GM18511 (cell line): ENCODE measurements around the gene LRFN4.

Experiments used
- ATAC-seq: cut with Tn5 transposase; IDR thresholded peaks from one replicate; pipeline ENCODE4 v1.9.1; 2021; ENCODE audit warnings: mild to moderate bottlenecking, moderate library complexity; ENCODE audit not compliant: unreplicated experiment

Gene LRFN4

DNA sequence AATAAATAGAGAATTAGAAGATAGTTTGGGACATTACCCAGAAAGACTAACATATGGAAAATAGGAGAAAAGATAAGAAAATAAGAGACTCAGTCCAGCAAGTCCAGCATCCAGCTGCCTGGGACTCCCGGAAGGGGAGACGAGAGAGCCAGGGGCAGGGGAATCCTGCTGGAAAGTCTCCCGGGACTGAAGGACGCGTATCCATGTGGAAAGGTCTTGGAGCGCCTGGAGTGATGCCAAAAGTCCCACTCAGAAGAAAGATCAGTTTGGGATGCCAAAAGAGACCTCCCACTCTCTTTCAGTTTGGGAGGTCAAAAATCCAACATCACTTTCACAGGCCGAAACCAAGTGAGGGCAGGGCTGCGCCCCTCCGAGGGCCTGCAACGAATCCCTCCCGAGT lies 30.7 kb downstream of the LRFN4 start:
- no peak for ATAC-seq

DNA sequence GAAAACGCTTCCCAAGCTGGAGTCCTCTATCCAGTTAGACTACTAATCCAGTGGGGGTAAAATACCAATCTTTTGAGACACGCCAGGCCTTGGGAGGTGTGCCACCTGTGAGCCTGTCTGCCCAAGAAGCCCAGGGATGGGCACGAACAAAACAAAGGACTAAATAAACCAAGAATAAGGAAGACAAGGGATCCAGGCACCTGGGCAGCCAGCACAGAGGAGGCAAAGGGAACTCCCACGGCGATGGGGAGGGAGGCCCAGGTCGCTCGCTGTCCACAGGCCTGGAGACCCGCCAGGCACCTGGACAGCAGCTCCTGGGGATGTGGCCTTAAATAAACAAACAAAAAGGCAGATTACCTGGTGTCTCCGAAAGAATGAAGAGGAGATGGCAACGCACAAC lies 31.4 kb downstream of the LRFN4 start:
- no peak for ATAC-seq

DNA sequence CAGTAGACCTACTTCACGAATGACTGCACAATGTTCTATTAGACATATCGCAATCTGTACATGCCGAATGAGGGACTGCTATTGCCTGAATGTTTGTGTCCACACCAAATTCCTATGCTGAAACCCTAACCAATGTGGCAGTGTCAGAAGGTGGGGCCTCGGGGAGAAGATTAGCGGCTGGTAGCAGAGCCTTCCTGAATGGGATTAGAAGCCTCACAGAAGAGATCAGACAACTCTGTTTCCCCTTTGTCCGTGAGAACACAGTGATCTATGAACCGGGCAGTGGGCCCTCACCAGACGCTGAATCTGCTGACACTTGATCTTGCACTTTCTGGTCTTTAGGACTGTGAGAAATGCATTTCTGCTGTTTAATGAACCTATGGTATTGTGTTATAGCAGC lies 33.1 kb downstream of the LRFN4 start:
- ATAC-seq = no peak

DNA sequence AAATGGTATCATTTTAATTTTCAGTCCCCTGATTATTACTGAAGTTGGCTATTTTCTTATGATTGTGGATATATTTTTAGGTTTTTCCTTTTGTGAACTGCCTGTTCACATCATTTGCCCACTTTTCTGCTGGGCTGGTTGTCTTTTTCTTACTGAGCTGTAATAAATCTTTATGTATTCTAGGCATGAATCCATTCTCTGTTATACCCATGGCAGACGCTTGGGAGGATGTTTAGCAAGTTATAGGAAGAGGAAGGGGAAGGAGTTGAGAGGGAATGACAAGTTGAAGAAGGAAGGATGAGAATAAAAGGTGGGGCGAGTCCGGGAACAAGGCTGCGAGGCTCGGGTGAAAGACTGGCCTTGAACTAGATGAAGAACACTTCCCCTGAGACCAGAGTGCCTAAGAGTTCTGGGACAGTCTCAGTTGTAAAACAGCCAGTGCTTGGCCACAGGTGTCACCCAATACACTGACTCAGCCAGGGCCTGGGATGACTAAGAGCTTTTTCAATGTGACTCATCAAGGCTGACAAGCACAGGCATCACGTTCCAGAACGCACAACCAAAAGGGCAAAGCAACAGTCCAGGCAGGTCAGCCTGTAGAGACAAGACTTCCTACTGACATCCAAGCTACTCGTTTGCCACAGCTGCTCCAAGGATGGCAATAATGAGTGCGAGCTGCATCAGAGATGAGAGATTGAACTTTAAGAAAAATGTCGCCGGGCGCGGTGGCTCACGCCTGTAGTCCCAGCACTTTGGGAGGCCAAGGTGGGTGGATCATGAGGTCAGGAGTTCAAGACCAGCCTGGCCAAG lies 35.2 kb downstream of the LRFN4 start:
- ATAC-seq = peak; percentile 93

DNA sequence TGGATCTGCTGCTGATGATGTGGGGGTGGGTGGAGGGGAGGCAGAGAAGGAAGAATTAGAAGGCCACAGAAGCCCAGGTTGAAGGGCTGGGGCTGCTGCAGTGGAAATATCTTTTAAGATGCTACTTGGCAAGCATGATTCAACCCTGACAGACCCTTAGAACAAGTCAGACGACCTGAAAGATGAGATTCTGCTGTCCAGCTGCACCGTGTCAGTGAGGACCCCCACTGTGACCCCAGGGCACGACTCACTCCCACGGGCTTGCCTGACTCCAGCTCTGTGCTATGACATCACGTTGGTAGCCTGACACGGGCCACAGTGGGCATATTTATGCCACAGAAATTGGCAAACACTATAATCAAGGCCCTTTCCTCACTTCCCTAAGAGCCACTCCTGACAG lies 36.0 kb downstream of the LRFN4 start:
- ATAC-seq = no peak

DNA sequence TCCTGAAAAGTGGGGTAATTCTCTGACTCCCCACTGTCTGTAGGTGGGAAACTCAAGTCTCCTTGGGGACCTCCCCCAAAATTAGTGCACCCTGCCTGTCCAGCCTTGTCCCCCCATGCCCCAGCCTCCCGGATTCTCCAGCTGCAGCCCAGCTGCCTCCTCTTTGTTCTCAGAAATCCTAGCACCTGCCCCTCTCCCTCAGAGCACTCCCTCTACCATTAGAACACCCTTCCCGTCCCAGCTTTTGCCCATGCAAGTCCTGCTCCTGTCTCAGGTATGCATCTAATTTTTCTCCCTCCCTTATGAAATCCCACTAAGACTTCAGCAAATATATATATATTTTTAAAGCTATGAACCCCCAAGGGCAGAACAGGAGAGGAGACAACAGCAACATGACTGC lies 37.3 kb downstream of the LRFN4 start:
- ATAC-seq = no peak

DNA sequence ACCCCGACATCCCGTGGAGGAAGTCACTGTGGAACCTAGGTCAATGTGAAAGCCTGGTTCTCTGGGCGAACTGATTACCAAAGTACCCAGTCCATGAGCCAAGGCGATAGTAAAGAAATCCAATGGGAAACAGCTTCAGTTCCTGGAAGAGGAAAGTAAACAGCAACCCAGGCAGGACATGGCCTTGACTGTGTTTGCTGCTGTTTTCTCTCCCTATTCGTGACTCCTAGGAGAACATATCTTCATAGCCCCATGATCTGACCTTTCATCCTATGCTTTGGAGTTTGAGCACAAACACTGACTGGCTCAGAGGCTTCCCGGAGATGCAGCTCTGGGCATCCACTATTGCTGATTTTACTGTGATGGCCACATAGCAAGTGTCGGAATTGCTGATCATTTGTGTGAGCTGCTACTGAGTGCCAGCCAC lies 45.1 kb downstream of the LRFN4 start:
- ATAC-seq = no peak

DNA sequence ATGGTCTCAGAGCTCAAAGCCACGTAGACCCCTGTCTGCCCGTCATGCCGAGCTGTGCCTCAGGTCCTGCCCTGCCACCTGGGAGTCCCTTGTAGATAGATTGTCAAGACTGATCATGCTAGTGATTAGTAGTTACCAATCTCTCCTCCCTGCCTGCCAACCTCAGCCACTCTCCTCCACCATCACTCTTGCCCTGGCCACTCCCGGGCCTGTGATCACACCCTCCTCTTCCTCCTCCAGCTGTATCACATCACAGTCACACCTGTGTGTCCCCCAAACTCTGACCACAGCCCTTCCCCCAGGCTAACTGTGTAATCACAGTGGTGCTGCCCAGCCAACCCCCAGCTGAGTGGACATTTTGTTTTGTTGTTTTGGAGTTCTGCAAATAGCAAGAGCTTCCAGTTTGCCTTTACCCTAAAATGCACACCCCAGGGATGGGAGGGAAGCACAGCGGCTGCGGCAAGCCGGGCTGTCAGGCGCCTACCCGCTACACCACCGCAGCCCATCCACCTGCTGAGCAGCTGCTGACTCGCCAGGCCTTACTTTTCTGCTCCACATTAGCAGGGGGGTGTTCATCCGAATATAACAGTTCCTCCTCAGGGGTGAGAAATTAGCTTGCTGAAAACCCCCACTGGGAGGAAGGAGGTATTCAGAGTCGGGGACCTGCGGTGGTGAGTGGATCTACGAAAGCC lies 45.8 kb downstream of the LRFN4 start:
- ATAC-seq = no peak

DNA sequence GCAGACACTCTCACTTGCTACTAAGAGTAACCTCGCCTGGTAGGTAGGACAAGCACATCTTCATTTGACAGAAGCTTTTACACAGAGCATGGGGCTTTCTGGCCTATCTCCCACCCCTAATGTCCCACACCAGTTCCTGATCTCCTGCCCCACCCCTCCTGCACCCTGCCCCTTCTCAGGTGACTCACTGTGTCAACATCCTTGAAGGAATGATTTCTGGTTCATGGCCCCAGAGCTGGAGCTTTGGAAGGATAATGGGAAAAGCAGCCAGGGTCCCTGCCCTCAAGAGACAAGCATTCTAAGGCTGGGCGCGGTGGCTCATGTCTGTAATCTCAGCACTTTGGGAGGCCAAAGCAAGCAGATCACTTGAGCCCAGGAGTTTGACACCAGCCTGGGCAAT lies 47.2 kb downstream of the LRFN4 start:
- no peak for ATAC-seq

DNA sequence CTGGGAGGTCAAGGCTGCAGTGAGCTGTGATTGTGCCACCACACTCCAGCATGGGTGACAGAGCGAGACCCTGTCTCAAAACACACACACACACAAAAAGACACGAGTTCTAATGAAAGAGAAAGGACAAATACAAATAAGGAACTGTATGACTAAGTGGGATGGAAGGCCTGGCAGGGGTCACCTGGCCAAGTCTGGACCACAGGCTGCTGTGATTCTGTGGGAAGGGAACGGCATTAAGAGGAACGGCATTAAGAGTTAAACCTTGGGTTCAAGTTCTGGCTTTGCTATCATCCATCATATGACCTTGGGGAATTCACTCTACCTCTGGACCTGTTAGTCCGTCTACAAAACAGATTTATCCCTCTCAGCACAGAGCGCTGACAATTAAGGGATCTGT lies 47.7 kb downstream of the LRFN4 start:
- ATAC-seq = no peak

DNA sequence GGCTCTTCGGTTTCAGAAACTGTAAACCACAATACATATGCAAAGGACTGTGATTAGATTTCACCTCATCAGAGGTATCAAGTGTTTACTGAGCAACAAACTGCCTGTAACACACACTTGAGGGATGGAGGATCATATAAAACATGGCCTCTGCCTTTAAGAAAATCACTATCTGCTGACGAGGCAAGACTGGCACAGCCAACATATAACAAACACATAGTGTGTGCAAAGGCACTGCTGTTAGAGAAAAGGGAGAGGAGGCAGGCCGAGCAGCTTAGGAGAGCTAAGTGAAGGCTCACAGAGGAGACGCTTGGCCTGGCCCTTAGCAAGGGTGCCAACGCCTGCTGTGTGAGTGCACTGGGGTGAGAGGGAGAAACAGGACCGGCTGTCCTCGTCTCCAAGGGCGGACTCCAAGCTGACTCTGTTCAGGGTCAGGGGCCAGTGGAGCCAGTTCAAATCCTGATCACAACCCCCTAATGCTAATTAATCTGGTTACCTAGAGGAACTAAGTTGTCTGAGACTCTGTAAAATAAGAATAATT lies 48.2 kb downstream of the LRFN4 start:
- no peak for ATAC-seq

DNA sequence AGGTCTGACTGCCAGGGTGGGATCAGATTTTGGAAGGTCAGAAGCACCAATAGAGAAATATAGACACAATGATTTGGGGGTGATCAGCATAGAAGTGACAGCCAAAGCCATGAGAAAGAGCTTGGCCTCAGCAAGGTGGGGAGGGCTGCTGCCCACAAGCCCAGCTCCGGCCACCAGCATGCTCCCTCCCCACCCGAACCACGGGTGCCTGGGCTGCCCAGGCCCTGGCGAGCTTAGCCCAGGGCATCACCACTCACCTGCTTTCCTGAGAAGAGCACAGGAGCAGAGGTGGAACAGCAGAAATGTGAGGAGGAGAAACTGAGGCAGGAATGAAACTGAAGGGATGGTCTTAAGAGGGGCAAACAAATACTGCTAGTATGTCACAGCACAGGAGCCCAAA lies 48.8 kb downstream of the LRFN4 start:
- no peak for ATAC-seq

DNA sequence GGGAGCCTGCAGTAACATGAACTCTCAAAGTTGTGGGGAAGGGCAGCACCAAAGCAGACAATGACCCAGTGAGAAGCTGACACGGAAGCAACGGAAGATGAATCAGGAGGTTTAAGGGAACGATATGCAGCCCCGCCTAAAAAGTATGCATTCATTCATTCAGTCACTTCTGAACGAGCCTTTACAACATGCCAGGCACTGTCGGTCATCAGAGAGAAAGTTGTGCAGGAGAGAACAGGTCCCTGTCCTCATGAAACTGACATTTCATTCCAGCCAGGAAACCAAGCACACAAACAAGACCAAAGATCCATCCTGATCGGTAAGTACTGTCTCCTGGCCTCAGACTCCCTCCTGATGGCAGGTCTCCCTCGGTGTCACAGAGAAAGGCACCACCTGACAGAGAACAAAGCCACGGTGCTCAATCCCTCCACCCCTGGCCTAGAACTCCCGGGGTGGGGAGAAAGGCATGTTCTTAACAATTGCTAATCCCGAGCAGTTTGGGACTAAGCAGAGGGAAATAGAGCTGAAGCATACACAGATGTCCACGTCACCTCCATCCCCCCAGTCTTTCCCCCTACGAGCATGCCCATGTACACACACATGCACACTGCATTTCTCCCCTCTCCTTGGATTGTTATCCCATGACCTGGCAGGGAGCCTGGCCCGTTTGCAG lies 49.3 kb downstream of the LRFN4 start:
- no peak for ATAC-seq

DNA sequence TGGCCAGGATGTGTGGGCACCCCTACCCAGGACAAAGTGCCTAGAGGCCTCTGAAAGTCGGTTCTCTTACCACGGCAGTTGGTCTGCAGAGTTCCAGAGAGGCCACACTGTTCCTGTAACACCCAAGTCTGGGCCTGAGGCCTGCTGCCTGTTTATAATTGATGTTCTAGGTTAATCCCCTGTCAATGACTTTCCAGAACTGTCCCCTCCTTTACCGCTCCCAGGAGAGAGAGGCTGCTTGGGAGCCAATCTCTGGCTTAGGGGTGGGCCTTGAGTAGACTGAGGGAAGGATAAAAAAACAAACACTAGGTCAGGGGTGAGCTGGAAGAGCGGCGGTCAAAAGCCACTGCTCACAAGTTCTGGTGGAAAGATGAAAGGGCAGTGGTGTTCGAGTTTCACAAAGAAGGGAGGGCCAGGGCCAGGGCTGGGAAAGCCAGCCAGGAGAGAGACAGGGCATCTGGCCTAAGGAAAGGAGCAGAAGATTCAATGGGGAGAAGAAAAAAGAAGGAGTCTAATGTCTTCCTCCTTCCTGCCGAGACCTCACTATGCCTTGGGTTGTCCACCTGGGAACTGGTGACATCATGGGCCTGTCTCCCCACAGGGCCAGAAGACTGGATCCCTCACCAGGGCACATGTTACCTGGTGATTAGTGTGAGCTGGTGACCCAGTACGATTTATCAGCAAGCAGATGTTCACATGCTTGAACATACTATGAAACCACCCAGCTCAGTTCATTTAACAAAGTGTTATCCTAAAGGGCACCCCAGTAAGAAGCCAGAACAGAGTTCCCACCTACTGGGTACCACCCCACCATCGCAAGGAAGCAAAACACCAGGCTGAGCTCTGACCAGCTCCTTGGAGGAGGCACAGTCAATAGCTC lies 51.1 kb downstream of the LRFN4 start:
- ATAC-seq = no peak

DNA sequence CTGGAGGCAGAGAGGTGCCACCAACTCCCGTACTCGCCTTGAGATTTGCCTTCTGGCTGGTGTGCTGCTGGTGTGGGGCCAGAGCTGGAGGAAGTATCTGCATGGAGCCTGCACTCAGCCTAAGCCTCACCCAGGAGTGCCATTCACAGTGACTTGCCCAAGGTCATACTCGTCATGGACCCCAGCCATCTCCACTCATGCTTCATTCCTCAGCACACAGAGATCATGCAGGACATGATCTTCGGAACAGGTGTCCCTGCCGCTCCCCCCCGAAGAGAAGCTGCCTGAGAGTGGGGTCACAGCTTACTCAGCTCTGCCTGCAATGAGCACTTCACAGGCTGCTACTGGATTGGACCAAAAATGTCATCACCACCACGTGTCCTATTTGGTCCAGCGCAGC lies 52.3 kb downstream of the LRFN4 start:
- no peak for ATAC-seq

DNA sequence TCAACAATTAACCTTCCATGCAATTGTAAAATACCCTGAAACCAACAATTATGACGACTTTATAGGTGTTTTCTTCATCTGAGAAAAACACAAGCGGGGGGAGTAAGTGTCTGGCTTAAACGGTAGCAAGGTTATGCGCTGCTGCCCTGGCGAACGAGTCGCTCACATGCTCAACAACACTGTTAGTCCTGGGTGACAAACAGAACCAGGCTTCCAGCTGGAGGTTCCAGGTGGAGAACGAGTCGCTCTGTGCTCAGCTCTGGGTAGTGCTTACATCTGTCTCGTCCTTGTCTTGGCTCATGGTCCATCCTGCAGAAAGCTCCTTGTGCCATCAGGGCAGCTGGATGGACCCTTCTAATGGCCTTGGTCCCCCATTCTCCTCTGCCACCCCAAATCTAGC lies 53.2 kb downstream of the LRFN4 start:
- ATAC-seq = no peak
